GM12874 (cell line): ENCODE data around the gene POLR1G.

ENCODE experiments used
- TF ChIP-seq, protein P1 (sequence below): IDR thresholded peaks from 2 replicates; pipeline ENCODE4 v1.5.1; 2011; ENCODE audit warnings: low read depth, mild to moderate bottlenecking, control low read depth, low read length, moderate library complexity; ENCODE audit not compliant: insufficient read depth

The POLR1G gene

GRCh38 chr19:45385392-45386221, 20.8 kb upstream of the POLR1G start:
- TF ChIP-seq, protein P1, sequence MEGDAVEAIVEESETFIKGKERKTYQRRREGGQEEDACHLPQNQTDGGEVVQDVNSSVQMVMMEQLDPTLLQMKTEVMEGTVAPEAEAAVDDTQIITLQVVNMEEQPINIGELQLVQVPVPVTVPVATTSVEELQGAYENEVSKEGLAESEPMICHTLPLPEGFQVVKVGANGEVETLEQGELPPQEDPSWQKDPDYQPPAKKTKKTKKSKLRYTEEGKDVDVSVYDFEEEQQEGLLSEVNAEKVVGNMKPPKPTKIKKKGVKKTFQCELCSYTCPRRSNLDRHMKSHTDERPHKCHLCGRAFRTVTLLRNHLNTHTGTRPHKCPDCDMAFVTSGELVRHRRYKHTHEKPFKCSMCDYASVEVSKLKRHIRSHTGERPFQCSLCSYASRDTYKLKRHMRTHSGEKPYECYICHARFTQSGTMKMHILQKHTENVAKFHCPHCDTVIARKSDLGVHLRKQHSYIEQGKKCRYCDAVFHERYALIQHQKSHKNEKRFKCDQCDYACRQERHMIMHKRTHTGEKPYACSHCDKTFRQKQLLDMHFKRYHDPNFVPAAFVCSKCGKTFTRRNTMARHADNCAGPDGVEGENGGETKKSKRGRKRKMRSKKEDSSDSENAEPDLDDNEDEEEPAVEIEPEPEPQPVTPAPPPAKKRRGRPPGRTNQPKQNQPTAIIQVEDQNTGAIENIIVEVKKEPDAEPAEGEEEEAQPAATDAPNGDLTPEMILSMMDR: no peak

DNA sequence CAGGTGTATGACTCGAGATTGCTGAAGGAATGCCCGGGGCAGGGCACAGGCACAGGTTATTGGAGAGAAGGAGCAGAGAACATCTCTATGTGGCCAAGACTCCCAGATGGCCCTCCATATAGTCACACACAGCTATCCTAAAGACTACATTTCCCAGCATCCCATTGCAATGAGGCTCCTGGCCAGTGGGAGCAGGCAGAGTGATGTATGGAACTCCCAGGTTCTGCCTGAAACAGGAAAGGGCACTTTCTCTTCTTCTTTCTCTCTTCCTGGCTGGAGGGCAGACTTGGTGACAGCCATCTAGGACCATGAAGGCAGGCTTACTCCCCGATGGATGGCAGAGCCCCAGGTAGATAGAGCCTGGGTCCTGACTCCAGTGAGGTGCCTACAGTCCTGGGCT, 15.1 kb upstream of the POLR1G start:
- TF ChIP-seq, protein P1: no peak

DNA sequence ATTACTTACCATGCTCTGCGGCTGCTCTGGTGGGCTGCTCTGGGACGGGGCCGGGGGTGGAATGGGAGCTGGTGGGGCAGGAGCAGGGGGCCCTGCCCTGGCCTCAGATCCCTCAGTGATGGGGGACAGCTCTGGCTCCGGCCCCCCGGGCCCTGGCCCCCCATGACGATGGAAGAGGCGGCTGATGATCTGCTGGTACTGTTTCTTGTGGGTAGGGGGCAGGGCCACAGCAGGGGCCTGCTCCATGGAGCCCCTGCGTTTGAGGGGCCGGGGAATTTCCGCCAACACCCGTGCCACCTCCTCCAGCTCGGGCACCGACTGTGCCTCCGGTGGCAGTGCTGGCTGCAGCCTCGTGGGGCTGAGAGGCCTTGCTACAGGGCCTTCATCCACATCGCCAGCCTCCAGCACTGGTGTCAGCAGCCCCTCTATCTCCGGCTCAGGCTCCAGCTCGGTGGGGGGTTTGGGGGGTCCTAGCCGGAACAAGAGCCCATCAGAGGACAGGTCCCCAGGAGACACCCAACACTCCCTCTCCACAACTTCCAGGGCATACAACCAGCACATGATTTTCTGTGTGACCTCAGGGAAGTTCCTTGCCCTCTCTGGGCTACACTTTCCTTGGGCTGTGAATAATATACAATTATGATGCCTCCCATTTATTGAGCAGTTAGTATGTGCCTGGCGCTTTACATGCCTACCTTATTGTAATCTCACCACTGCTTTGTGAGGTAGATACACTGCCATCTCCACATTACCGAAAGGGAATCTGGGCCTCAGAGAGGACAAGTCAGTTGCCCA, 14.4 kb upstream of the POLR1G start:
- TF ChIP-seq, protein P1: no peak

DNA sequence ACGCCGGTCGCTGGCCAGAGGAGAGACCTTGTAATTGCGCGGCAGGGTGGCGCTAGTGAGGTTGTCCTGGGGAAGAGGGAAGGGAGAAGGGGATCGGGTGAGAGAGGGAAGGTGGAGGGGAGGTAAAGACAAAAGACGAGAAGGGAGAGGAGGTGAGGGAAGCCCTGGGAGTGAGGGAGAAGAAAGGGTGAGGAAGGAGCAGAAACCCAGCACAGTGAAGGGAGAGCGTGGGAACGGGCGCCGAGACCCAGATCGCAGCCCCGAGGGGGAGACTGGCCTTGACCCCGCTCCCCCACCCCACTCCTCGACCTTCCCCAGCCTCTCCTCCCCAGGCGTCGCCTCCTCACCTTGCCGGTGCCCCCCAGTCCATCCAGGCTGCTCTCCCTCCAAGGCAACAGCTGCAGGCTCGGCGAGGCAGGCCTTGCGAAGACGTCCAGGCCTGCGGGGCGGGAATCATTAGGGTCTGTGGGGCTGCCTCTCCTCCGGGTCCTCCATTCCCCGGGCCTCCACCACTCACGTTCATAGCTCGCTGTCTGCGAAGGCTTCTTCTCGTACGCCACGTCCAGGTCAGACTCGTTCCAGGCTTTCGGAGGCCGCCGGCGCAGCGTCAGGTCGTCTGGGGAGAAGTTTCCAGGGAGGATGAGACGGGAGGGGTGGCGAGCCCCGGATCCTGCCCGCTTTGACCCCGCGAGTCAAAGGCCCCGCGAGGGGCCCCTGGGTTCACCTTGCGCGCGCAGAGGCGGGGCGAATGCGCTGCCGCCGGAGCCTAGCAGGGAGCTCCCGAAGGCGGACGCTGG, 10.4 kb upstream of the POLR1G start:
- TF ChIP-seq, protein P1: no peak

GRCh38 chr19:45400192-45400591, 6.3 kb upstream of the POLR1G start:
- TF ChIP-seq, protein P1: no peak

DNA sequence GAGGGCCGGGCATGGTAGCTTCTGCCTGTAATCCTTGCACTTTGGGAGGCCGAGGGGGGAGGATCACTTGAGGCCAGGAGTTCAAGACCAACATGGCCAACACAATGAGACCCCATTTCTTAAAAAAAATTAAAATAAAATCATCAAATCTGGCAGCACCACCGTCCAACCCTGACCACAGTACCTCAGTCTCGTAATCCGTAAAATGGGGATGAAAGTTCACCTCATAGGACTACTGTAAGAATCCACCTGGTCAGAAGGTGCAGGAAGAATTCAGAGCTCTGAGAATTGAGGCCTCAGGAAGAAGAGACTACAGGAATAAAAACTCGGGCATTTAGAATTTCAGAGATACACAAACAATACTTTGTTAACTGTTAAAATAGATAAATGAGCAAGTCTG, 4.6 kb upstream of the POLR1G start:
- TF ChIP-seq, protein P1: no peak
